ENCODE measurements around the gene MEF2B.

- TF ChIP-seq CTCF (IDR thresholded peaks at IDR 0.05) (no peak), POLR2A (IDR thresholded peaks at IDR 0.05) (no peak)
These were observed 16.7 kb upstream of the MEF2B start for GRCh38 chr19:19186742-19187141.

Measured in right lobe of liver (tissue), 4 donors.